GM12878 (cell line): ENCODE measurements around the gene ZFR. TPM values are rescaled to one million over a fixed set of nuclear protein-coding genes. Genes with fewer than 3 reads are reported as not detected.
A peak's percentile ranks its signal among the peaks of the same experiment; 100 is the strongest.

ENCODE experiments used
- ATAC-seq: fragments of 200-7000 bp; cut with Tn5 transposase; 3 replicates; pipeline ENCODE4 v1.9.1; 2020; ENCODE audit warnings: mild to moderate bottlenecking, moderate library complexity
- BruUV-seq: library from RNA; stranded (reverse); fragments of 400-500 nt; replicated peaks from 2 replicates; lab custom pipeline; 2021; lab: Mats Ljungman, UMichigan
- CTCF ChIA-PET: fragments of 300-600 bp; sonication (Branson Sonifier 250); formaldehyde crosslinking; extraction: SDS; loops from one replicate; lab custom pipeline; 2021; ENCODE audit warnings: inconsistent platforms; lab: Yijun Ruan, JAX
- POLR2A ChIA-PET: fragments of 350-600 bp; formaldehyde crosslinking; extraction: SDS; loops from one replicate; lab custom pipeline; 2021; ENCODE audit warnings: inconsistent platforms; lab: Charles Lee
- RAD21 ChIA-PET: fragments of 300-600 bp; sonication (Branson Sonifier 250); formaldehyde crosslinking; loops from one replicate; lab custom pipeline; 2023; ENCODE audit warnings: antibody characterized with exemption; ENCODE audit not compliant: unreplicated experiment; lab: Charles Lee
- SMC1A ChIA-PET: fragments of 300-600 bp; sonication (Branson Sonifier 250); formaldehyde crosslinking; loops from one replicate; lab custom pipeline; 2023; ENCODE audit not compliant: unreplicated experiment, uncharacterized antibody; lab: Charles Lee
- DNase-seq: peaks from one replicate; pipeline ENCODE4 v3.0.0-alpha.2; 2011; ENCODE audit warnings: low read depth, low spot score
- FAIRE-seq: peaks from 3 replicates; lab custom pipeline; 2011; peaks lifted over from hg19 to GRCh38; lab: Jason Lieb, UNC
- H2AFZ ChIP-seq: 2 replicates; pipeline ENCODE4 v1.6.0; 2011; ENCODE audit warnings: low read depth, low read length, control low read depth; ENCODE audit not compliant: control insufficient read depth
- H3K27ac ChIP-seq: 2 replicates; pipeline ENCODE4 v1.5.1; 2011; ENCODE audit warnings: control low read depth; ENCODE audit not compliant: control insufficient read depth, insufficient read depth
- H3K27me3 ChIP-seq, 2 experiments: replicated peaks in 1 of 2; 2 replicates each; pipeline versions ENCODE4 v1.6.0 to v1.6.1; 2011; ENCODE audit warnings: low read length in 1 of 2; ENCODE audit not compliant: control insufficient read depth in 2 of 2, insufficient read depth in 2 of 2
- H3K36me3 ChIP-seq, 2 experiments: 2 replicates each; pipeline ENCODE4 v1.5.1; 2011; ENCODE audit warnings: low read length in 1 of 2; ENCODE audit not compliant: control insufficient read depth in 2 of 2, insufficient read depth in 2 of 2
- H3K4me1 ChIP-seq: 2 replicates; pipeline ENCODE4 v1.6.1; 2011; ENCODE audit warnings: mild to moderate bottlenecking, low read length, moderate library complexity, mixed read lengths; ENCODE audit not compliant: control insufficient read depth, insufficient read depth
- H3K4me2 ChIP-seq: 2 replicates; pipeline ENCODE4 v1.6.0; 2011; ENCODE audit warnings: control low read depth; ENCODE audit not compliant: control insufficient read depth, insufficient read depth
- H3K4me3 ChIP-seq: fragments of 200-600 bp; sonication (generic); 2 replicates; pipeline ENCODE4 v1.5.1; 2016
- H3K79me2 ChIP-seq: 2 replicates; pipeline ENCODE4 v1.6.0; 2011; ENCODE audit warnings: low read length; ENCODE audit not compliant: control insufficient read depth, insufficient read depth
- H3K9ac ChIP-seq: 2 replicates; pipeline ENCODE4 v1.8.0; 2011; ENCODE audit warnings: low read length, control low read depth, mixed read lengths; ENCODE audit not compliant: control insufficient read depth, insufficient read depth
- H3K9me3 ChIP-seq: replicated peaks from 3 replicates; pipeline ENCODE4 v1.5.1; 2011; ENCODE audit warnings: mild to moderate bottlenecking, low read length; ENCODE audit not compliant: control insufficient read depth, insufficient read depth
- H4K20me1 ChIP-seq: 2 replicates; pipeline ENCODE4 v1.6.0; 2011; ENCODE audit not compliant: control insufficient read depth, insufficient read depth
- MTA2 ChIP-seq: fragments of 450-650 bp; IDR thresholded peaks from 2 replicates; pipeline ENCODE4 v1.6.1; 2016; ENCODE audit warnings: low read depth, mild to moderate bottlenecking, moderate library complexity
- RAD21 ChIP-seq: IDR thresholded peaks from 2 replicates; pipeline ENCODE4 v1.6.1; 2011; ENCODE audit warnings: mild to moderate bottlenecking, low read depth, low read length, moderate library complexity; ENCODE audit not compliant: insufficient read depth
- TARDBP ChIP-seq: IDR thresholded peaks from 2 replicates; pipeline ENCODE4 v1.6.1; 2016; ENCODE audit warnings: borderline replicate concordance
- WGBS: methylation state at CpG from one replicate; pipeline ENCODE4 v1.1.6; 2016; ENCODE audit warnings: low lambda C conversion rate; ENCODE audit not compliant: insufficient replicate concordance, insufficient coverage; ENCODE audit errors: missing lambda C conversion rate; 5-methylcytosine and 5-hydroxymethylcytosine counted together
- in situ Hi-C: fragments of 300-500 bp; cut with MboI; formaldehyde crosslinking; loops from 9 replicates; pipeline ENCODE4 v1.14.3; 2018; ENCODE audit warnings: mixed read lengths
- intact Hi-C: fragments of 100-400 bp; cut with micrococcal nuclease; formaldehyde crosslinking; loops from one replicate; pipeline ENCODE4 v1.14.2; 2022; ENCODE audit not compliant: unreplicated experiment
- polyA plus RNA-seq, 11 experiments: library from polyadenylated mRNA; depleted of rRNA in 4 of 11; unstranded in 6 of 11; stranded (reverse) in 5 of 11; fragments of >200 nt; fragmentation: Nextera tagmentation in 4 of 11; fragmentation: Illumina TruSeq in 1 of 11; extraction: Ambion mirVana in 4 of 11; extraction: Trizol in 1 of 11; gene quantifications; 1 replicate in 1 of 11; 2 replicates in 10 of 11; pipeline versions ENCODE4 v1.2.1 to v1.2.3, GENCODE V29; 2011 to 2016; ENCODE audit warnings: inconsistent platforms in 2 of 11, missing spikeins in 2 of 11, low read depth in 1 of 11
- total RNA-seq, 4 experiments: library from RNA; depleted of rRNA in 3 of 4; stranded (reverse); fragments of >200 nt in 3 of 4; fragmentation: Illumina TruSeq in 1 of 4; extraction: Trizol in 1 of 4; gene quantifications; 2 replicates each; pipeline versions ENCODE4 v1.2.1 to v1.2.3, GENCODE V29; 2013 to 2021
- TF ChIP-seq, protein P1 (sequence below): fragments of 150-350 bp; IDR thresholded peaks from 2 replicates; pipeline ENCODE4 v1.6.1; 2014; ENCODE audit warnings: mild to moderate bottlenecking, low read depth, low read length
- TF ChIP-seq, protein P2 (sequence below), 3 experiments: IDR thresholded peaks in 2 of 3; conservative IDR thresholded peaks in 1 of 3; 2 replicates each; pipeline ENCODE4 v1.5.1; 2011; ENCODE audit warnings: low read depth in 3 of 3, low read length in 3 of 3, mild to moderate bottlenecking in 3 of 3, control low read depth in 2 of 3, moderate library complexity in 2 of 3, inconsistent platforms in 1 of 3, mixed read lengths in 1 of 3; ENCODE audit not compliant: control insufficient read depth in 2 of 3, insufficient read depth in 1 of 3; ENCODE audit errors: extremely low read depth in 1 of 3

The ZFR gene
- total and polyA plus RNA-seq, 10 of the 15 experiments (the other 5 are each of a cell fraction or from before 2014, with no cell fraction given), result 33.7 to 90.6 (median 72.9) TPM

DNA sequence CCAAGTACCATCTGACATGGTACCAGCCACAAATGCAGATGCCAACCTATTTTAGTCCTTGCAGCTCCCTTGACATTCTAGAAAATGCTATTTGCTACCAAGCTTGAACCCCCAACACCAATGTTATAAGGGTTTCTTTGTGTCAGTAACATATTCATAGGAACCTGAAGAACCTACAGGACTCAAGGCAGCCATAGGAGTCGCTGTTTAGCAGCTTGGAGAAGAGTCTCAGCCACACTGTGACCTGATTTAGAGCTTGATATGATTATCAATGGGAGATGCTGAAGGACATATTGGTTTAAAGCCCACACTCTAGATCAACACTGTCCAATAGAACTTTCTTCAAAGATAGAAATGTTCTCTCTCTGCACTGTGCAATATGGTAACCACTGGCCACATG, 6.4 kb upstream of the ZFR start:
- FAIRE-seq, result peak; percentile 57
- DNase-seq, result no peak
- H4K20me1 ChIP-seq, result no peaks in the 10 kb centered on the region
- intact Hi-C loops, result no loop called here
- no peak overlapping the region for H3K4me2 ChIP-seq
- H3K36me3 ChIP-seq, result no peaks in the 10 kb centered on the region
- H3K9me3 ChIP-seq, result no peaks in the 10 kb centered on the region
- H3K4me1 ChIP-seq, result peaks cover 4% of the 10 kb centered on the region; the same call in 1 of the 2 replicates
- ChIA-PET CTCF (interaction anchor here (0.5 to 2.4 kb wide), 8 partner anchors 37 to 161 kb away, joined by 4 to 8 read pairs (median 6); no protein-coding TSS in a partner anchor), POLR2A (no interaction called here), SMC1A (interaction anchor here (1.0 kb wide), 1 partner anchor 139 kb away, joined by 3 read pairs; no protein-coding TSS in a partner anchor), RAD21 (interaction anchor here (1.6 kb wide), 1 partner anchor 139 kb away, joined by 7 read pairs; no protein-coding TSS in a partner anchor)
- peak; percentile 74 for ATAC-seq
- BruUV-seq, result no TSS peak
- no peaks in the 10 kb centered on the region; a peak in 2 of 4 replicates for H3K27me3 ChIP-seq
- H3K4me3 ChIP-seq, result no peak overlapping the region
- H2AFZ ChIP-seq, result no peak overlapping the region
- TF ChIP-seq, protein P1, sequence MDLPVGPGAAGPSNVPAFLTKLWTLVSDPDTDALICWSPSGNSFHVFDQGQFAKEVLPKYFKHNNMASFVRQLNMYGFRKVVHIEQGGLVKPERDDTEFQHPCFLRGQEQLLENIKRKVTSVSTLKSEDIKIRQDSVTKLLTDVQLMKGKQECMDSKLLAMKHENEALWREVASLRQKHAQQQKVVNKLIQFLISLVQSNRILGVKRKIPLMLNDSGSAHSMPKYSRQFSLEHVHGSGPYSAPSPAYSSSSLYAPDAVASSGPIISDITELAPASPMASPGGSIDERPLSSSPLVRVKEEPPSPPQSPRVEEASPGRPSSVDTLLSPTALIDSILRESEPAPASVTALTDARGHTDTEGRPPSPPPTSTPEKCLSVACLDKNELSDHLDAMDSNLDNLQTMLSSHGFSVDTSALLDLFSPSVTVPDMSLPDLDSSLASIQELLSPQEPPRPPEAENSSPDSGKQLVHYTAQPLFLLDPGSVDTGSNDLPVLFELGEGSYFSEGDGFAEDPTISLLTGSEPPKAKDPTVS, result no peak
- TF ChIP-seq RAD21 (0 out of 2 replicates have a peak, but pooled peaks have one; percentile 15), TARDBP (no peak), MTA2 (no peak)
- TF ChIP-seq, protein P2, sequence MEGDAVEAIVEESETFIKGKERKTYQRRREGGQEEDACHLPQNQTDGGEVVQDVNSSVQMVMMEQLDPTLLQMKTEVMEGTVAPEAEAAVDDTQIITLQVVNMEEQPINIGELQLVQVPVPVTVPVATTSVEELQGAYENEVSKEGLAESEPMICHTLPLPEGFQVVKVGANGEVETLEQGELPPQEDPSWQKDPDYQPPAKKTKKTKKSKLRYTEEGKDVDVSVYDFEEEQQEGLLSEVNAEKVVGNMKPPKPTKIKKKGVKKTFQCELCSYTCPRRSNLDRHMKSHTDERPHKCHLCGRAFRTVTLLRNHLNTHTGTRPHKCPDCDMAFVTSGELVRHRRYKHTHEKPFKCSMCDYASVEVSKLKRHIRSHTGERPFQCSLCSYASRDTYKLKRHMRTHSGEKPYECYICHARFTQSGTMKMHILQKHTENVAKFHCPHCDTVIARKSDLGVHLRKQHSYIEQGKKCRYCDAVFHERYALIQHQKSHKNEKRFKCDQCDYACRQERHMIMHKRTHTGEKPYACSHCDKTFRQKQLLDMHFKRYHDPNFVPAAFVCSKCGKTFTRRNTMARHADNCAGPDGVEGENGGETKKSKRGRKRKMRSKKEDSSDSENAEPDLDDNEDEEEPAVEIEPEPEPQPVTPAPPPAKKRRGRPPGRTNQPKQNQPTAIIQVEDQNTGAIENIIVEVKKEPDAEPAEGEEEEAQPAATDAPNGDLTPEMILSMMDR (IDR thresholded peaks at IDR 0.05 in 2 of 3, conservative IDR thresholded peaks at IDR 0.05 in 1 of 3; ENCODE audit: control insufficient read depth in 2 of 3, extremely low read depth in 1 of 3, insufficient read depth in 1 of 3, low read depth in 3 of 3, low read length in 3 of 3), result peak; percentile 31 to 48 (median 33); a peak in 5 of 6 replicates
- no peak overlapping the region for H3K9ac ChIP-seq
- H3K27ac ChIP-seq, result no peak overlapping the region
- 0% methylated on average over 1 of the region's 1 CpG for WGBS
- in situ Hi-C loops, result loop anchor here (25.0 kb wide), 1 partner anchor 486 kb away; no protein-coding TSS in a partner anchor
- no peaks in the 10 kb centered on the region for H3K79me2 ChIP-seq
